HepG2 (cell line): ENCODE results near the gene MYL11. TPM values are rescaled to one million over a fixed set of nuclear protein-coding genes. Genes with fewer than 3 reads are reported as not detected.

Experiments
- ARID4A ChIP-seq: sonication (generic); formaldehyde crosslinking; IDR thresholded peaks from 2 replicates; pipeline ENCODE4 v1.5.0; 2020; ENCODE audit warnings: mild to moderate bottlenecking, missing genetic modification reagents, borderline replicate concordance
- CC2D1A ChIP-seq: sonication (generic); formaldehyde crosslinking; IDR thresholded peaks from 2 replicates; pipeline ENCODE4 v1.8.1; 2023; ENCODE audit warnings: mild to moderate bottlenecking, missing genetic modification reagents
- DDIT3 ChIP-seq: sonication (generic); formaldehyde crosslinking; IDR thresholded peaks from 2 replicates; pipeline ENCODE4 v1.4.0; 2020; ENCODE audit warnings: mild to moderate bottlenecking, missing genetic modification reagents
- DZIP1 ChIP-seq: sonication (generic); formaldehyde crosslinking; IDR thresholded peaks from 2 replicates; pipeline ENCODE4 v1.5.0; 2020; ENCODE audit warnings: mild to moderate bottlenecking, missing genetic modification reagents
- ELF1 ChIP-seq: sonication (generic); formaldehyde crosslinking; IDR thresholded peaks from 2 replicates; pipeline ENCODE4 v1.4.0; 2020; ENCODE audit warnings: missing genetic modification reagents
- ETS1 ChIP-seq: sonication (generic); formaldehyde crosslinking; IDR thresholded peaks from 2 replicates; pipeline ENCODE4 v1.4.0; 2020; ENCODE audit warnings: missing genetic modification reagents
- FOSL1 ChIP-seq: sonication (generic); formaldehyde crosslinking; IDR thresholded peaks from 2 replicates; pipeline ENCODE4 v1.9.0; 2021; ENCODE audit warnings: missing genetic modification reagents, borderline replicate concordance
- IRF2 ChIP-seq: IDR thresholded peaks from 2 replicates; pipeline ENCODE4 v1.6.1; 2018; ENCODE audit warnings: missing genetic modification reagents, missing compliant biosample characterization
- MIXL1 ChIP-seq: IDR thresholded peaks from 2 replicates; pipeline ENCODE4 v1.6.1; 2016
- NFE2L1 ChIP-seq: sonication (generic); formaldehyde crosslinking; IDR thresholded peaks from 2 replicates; pipeline ENCODE4 v1.4.0; 2020; ENCODE audit warnings: missing genetic modification reagents, mild to moderate bottlenecking, borderline replicate concordance
- NFKBIZ ChIP-seq: IDR thresholded peaks from 2 replicates; pipeline ENCODE4 v1.6.1; 2018; ENCODE audit warnings: missing genetic modification reagents, missing compliant biosample characterization
- SIX4 ChIP-seq: sonication (generic); formaldehyde crosslinking; IDR thresholded peaks from 2 replicates; pipeline ENCODE4 v1.4.0; 2020; ENCODE audit warnings: missing genetic modification reagents
- TARDBP ChIP-seq: sonication (generic); formaldehyde crosslinking; IDR thresholded peaks from 2 replicates; pipeline ENCODE4 v1.8.0; 2022; ENCODE audit warnings: mild to moderate bottlenecking, missing genetic modification reagents
- ZBTB3 ChIP-seq: sonication (generic); formaldehyde crosslinking; IDR thresholded peaks from 2 replicates; pipeline ENCODE4 v1.4.0; 2020; ENCODE audit warnings: low read depth, mild to moderate bottlenecking, moderate library complexity, missing genetic modification reagents, borderline replicate concordance
- ZBTB39 ChIP-seq: sonication (generic); formaldehyde crosslinking; IDR thresholded peaks from 2 replicates; pipeline ENCODE4 v1.5.0; 2020; ENCODE audit warnings: missing genetic modification reagents
- ZKSCAN5 ChIP-seq: sonication (generic); formaldehyde crosslinking; IDR thresholded peaks from 2 replicates; pipeline ENCODE4 v1.5.1; 2020; ENCODE audit warnings: mild to moderate bottlenecking, missing genetic modification reagents
- ZNF660 ChIP-seq: sonication (generic); formaldehyde crosslinking; IDR thresholded peaks from 2 replicates; pipeline ENCODE4 v1.5.1; 2020; ENCODE audit warnings: mild to moderate bottlenecking, low read depth, missing genetic modification reagents, borderline replicate concordance
- polyA plus RNA-seq, 8 experiments: library from polyadenylated mRNA; depleted of rRNA in 3 of 8; stranded (reverse) in 7 of 8; unstranded in 1 of 8; fragments of >200 nt; fragmentation: Illumina TruSeq in 4 of 8; extraction: Trizol in 4 of 8; gene quantifications; 2 replicates each; pipeline versions ENCODE4 v1.2.1 to v1.2.3, GENCODE V29; 2011 to 2016; ENCODE audit warnings: low read depth in 4 of 8, missing spikeins in 1 of 8, mixed read lengths in 1 of 8; ENCODE audit not compliant: insufficient read depth in 1 of 8
- total RNA-seq, 5 experiments: library from RNA; depleted of rRNA; stranded (reverse); fragments of >200 nt; fragmentation: Illumina TruSeq; extraction: Trizol; gene quantifications; 2 replicates each; pipeline ENCODE4 v1.2.3, GENCODE V29; 2016; ENCODE audit warnings: low read depth in 1 of 5

MYL11 gene
- total and polyA plus RNA-seq, 2 of the 13 experiments (the other 11 are each of a cell fraction or from before 2014, with no cell fraction given), result not detected

- TF ChIP-seq IRF2 (CRISPR knock-in tag) (no peak), FOSL1 (CRISPR knock-in tag) (no peak), DDIT3 (CRISPR knock-in tag) (no peak), ETS1 (CRISPR knock-in tag) (no peak), MIXL1 (0 out of 2 replicates have a peak, but pooled peaks have one; percentile 65), CC2D1A (CRISPR knock-in tag) (no peak), TARDBP (CRISPR knock-in tag) (0 out of 2 replicates have a peak, but pooled peaks have one; percentile 44), ZBTB39 (CRISPR knock-in tag) (no peak), NFKBIZ (no peak), SIX4 (CRISPR knock-in tag) (peak; percentile 49; the same call in 1 of the 2 replicates), ZBTB3 (no peak), ZKSCAN5 (CRISPR knock-in tag) (no peak), DZIP1 (CRISPR knock-in tag) (no peak), ELF1 (0 out of 2 replicates have a peak, but pooled peaks have one; percentile 41), NFE2L1 (CRISPR knock-in tag) (0 out of 2 replicates have a peak, but pooled peaks have one; percentile 21), ARID4A (CRISPR knock-in tag) (peak; percentile 77; the same call in 1 of the 2 replicates), ZNF660 (CRISPR knock-in tag) (no peak)
Observed at GRCh38 chr16:30409125-30410060, 34.8 kb downstream of the MYL11 start (continued).
